Right lobe of liver (tissue), 6 donors: Measurements from ENCODE around the gene CAPN14. TPM values are rescaled to one million over a fixed set of nuclear protein-coding genes. Genes with fewer than 3 reads are reported as not detected.

ENCODE experiments used
- ATAC-seq, 4 donors: fragments of 200-7000 bp; cut with Tn5 transposase; one replicate each; pipeline ENCODE4 v1.9.1; 2020; ENCODE audit warnings: mild to moderate bottlenecking in 4 of 4, moderate library complexity in 4 of 4
- DNase-seq, 3 donors: peaks; one replicate each; pipeline ENCODE4 v3.0.0-alpha.2; 2020
- H3K27ac ChIP-seq, 3 donors: fragments of 200-600 bp; one replicate each; pipeline ENCODE4 v1.8.0; 2022
- H3K27me3 ChIP-seq, 2 donors: fragments of 200-600 bp; one replicate each; pipeline ENCODE4 v1.8.0; 2022
- H3K36me3 ChIP-seq, 4 donors: fragments of 200-600 bp; sonication (generic) in 1 of 4; one replicate each; pipeline versions ENCODE4 v1.5.1 to v1.8.0; 2017 to 2022; ENCODE audit warnings: control low read depth in 1 of 4
- H3K4me1 ChIP-seq, 4 donors: fragments of 200-600 bp; sonication (generic) in 1 of 4; one replicate each; pipeline versions ENCODE4 v1.5.1 to v1.8.0; 2017 to 2022; ENCODE audit warnings: control low read depth in 1 of 4
- H3K4me3 ChIP-seq, 3 donors: fragments of 200-600 bp; one replicate each; pipeline ENCODE4 v1.8.0; 2022
- H3K9me3 ChIP-seq, 4 donors: fragments of 200-600 bp; sonication (generic) in 1 of 4; one replicate each; pipeline versions ENCODE4 v1.5.1 to v1.8.0; 2017 to 2022; ENCODE audit warnings: control low read depth in 1 of 4
- POLR2A ChIP-seq: fragments of 450-650 bp; IDR thresholded peaks from one replicate; pipeline ENCODE4 v1.6.1; 2017; ENCODE audit warnings: antibody characterized with exemption, mild to moderate bottlenecking
- WGBS: methylation state at CpG from one replicate; pipeline ENCODE4 v1.1.6; 2018; ENCODE audit warnings: low coverage, low lambda C conversion rate; ENCODE audit not compliant: insufficient coverage; ENCODE audit errors: missing lambda C conversion rate; 5-methylcytosine and 5-hydroxymethylcytosine counted together
- intact Hi-C, 2 donors: fragments of 100-400 bp; cut with DNase I; formaldehyde crosslinking; loops; one replicate each; pipeline versions ENCODE4 v1.11.2 to v1.14.1; 2022
- small RNA-seq, 2 experiments: library from RNA; depleted of rRNA; stranded (forward); fragments of <200 nt; gene quantifications; one replicate each; pipeline ENCODE3, GENCODE V24; 2016
- total RNA-seq, 6 experiments: library from RNA; depleted of rRNA in 2 of 6; stranded (reverse); fragments of >200 nt in 2 of 6; fragmentation: NEBNext Ultra II Directional in 3 of 6; extraction: Animal tissue kit (Norgen Biotek cat#: 25700) in 3 of 6; gene quantifications; one replicate each; pipeline versions ENCODE4 v1.1.0 to v1.2.4, GENCODE V29; 2016 to 2023
- TF ChIP-seq, protein P1 (sequence below), 4 donors: fragments of 200-600 bp in 3 of 4; fragments of 450-650 bp in 1 of 4; IDR thresholded peaks; one replicate each; pipeline versions ENCODE4 v1.5.1 to v1.8.0; 2016 to 2022; ENCODE audit warnings: antibody characterized with exemption in 4 of 4, mild to moderate bottlenecking in 2 of 4
- donor health status: DM: no; HTN: yes; CAD: no.
- donor health status: DM: no; HTN: no; CAD: no.
- donor health status: DM: no; HTN: no; CAD: no.
- donor health status: DM: no; HTN: yes; CAD: no.
- donor health status: DM: no; HTN: yes; CAD: no.

The CAPN14 gene
- total RNA-seq, 6 experiments from 2014 or later, result 0.12 TPM; not detected in 5

DNA sequence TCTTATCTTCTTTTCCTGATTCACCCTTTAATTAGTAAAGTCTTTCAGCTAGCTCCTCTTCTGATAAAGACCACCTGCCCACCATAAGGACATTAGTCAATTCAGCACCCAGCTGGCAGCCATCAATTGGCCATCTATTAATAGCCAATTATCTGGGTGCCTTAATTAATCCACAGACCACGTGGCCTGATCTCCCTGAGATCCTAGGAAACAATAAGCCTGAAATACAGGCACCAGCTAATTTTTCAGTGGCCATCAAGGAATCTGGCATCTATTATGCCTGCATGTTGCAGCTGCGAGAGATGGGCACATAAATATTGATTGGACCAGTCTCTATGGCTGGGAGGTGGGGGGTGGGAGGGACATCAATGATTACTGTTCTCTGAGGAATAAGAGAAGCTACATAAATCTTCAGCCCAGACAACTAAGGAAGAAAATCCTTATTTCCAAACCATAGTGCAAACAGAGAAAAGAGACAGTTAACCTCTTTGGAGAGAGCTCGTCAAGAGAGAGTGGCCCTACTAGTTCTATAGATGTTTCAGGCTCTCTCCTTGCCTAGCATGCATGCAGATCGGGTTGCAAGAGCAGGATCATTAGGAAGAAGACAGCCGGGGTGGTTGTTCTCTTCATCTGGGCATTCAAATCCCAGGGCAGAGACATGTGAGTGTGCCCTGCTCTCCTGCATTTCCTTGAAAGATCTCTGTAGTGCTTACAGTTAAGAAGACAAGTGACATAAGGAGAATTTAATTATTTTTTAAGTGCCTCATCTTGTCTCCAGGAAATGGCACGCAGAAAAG lies 87.7 kb downstream of the CAPN14 start:
- no peak overlapping the region for H3K27ac ChIP-seq
- no peak for ATAC-seq
- H3K4me1 ChIP-seq, result no peaks in the 10 kb centered on the region
- intact Hi-C loops, result no loop called here
- H3K9me3 ChIP-seq, result no peaks in the 10 kb centered on the region
- TF ChIP-seq, protein P1, sequence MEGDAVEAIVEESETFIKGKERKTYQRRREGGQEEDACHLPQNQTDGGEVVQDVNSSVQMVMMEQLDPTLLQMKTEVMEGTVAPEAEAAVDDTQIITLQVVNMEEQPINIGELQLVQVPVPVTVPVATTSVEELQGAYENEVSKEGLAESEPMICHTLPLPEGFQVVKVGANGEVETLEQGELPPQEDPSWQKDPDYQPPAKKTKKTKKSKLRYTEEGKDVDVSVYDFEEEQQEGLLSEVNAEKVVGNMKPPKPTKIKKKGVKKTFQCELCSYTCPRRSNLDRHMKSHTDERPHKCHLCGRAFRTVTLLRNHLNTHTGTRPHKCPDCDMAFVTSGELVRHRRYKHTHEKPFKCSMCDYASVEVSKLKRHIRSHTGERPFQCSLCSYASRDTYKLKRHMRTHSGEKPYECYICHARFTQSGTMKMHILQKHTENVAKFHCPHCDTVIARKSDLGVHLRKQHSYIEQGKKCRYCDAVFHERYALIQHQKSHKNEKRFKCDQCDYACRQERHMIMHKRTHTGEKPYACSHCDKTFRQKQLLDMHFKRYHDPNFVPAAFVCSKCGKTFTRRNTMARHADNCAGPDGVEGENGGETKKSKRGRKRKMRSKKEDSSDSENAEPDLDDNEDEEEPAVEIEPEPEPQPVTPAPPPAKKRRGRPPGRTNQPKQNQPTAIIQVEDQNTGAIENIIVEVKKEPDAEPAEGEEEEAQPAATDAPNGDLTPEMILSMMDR (IDR thresholded peaks at IDR 0.05), result no peak
- no peak for TF ChIP-seq POLR2A
- WGBS, result 42% methylated on average over 6 of the region's 6 CpGs
- no peaks in the 10 kb centered on the region for H3K36me3 ChIP-seq
- H3K27me3 ChIP-seq, result no peaks in the 10 kb centered on the region
- no peak for DNase-seq
- no peak overlapping the region for H3K4me3 ChIP-seq

DNA sequence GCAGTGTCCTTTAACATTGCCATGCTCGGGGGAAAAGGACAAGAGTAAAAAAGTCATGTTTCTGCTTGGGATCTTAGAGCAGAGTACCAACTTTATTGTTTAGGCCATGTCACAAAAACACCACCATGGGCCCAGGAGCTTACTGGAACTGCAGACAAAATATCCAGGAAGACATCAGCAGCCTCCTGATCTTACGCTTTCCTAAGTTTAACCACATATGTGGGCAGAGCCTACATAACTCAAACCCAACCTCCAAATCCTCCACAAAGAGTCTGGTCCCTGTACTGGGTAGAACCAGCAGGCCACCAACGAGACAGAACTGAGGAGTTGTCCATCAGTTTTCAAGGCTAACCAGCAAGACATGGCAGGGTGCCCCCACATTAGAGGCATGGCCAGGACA lies 89.4 kb downstream of the CAPN14 start:
- no peak for ATAC-seq
- no peak for DNase-seq
- H3K9me3 ChIP-seq, result no peaks in the 10 kb centered on the region
- H3K36me3 ChIP-seq, result no peaks in the 10 kb centered on the region
- H3K27me3 ChIP-seq, result no peaks in the 10 kb centered on the region
- H3K4me3 ChIP-seq, result no peak overlapping the region
- 54% methylated on average over 3 of the region's 3 CpGs for WGBS
- H3K4me1 ChIP-seq, result no peaks in the 10 kb centered on the region
- TF ChIP-seq POLR2A, result no peak
- TF ChIP-seq, protein P1 (IDR thresholded peaks at IDR 0.05), result no peak
- intact Hi-C loops, result no loop called here
- H3K27ac ChIP-seq, result no peak overlapping the region

DNA sequence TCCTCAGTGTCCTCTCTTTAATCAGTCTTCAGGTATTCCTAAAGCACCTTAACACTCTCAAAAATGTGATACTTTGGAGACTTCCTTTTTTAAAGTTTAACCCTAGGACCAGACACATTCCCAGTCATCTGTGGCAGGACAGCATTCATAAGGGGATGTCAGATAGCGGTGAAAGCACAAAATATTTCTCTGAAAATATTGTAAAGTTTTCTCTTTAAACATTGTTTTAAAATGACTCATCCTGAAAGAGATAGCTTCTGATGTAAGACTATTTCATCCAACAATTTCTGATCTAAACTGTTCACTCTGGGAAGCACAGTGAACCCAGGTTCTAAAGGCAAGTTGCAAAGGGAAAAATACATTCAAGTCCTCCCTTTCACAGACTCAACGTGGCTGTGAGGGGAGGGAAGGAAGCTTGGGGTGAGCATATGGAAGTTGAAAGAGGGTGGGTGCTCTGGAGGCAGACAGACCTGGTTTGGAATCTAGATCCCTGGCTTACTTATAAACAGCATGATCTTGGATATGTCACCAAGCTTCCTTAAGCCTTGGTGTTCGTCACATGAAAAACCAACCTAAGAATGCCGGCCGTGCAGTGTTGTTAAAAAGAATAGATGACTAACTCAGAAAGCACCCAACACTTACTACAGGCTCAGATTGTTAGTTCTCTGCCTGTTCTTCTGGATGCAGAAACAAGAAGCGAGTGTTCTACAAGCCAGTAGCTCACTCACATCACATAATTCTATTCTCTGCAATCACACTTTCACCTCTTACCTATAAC lies 91.2 kb downstream of the CAPN14 start:
- ATAC-seq, result no peak
- H3K9me3 ChIP-seq, result no peaks in the 10 kb centered on the region
- DNase-seq, result no peak
- H3K27me3 ChIP-seq, result no peaks in the 10 kb centered on the region
- no peaks in the 10 kb centered on the region for H3K4me1 ChIP-seq
- intact Hi-C loops, result no loop called here
- TF ChIP-seq, protein P1 (IDR thresholded peaks at IDR 0.05), result no peak
- no peak for TF ChIP-seq POLR2A
- H3K27ac ChIP-seq, result no peak overlapping the region
- H3K36me3 ChIP-seq, result no peaks in the 10 kb centered on the region
- 43% methylated on average over 4 of the region's 6 CpGs for WGBS
- no peak overlapping the region for H3K4me3 ChIP-seq

DNA sequence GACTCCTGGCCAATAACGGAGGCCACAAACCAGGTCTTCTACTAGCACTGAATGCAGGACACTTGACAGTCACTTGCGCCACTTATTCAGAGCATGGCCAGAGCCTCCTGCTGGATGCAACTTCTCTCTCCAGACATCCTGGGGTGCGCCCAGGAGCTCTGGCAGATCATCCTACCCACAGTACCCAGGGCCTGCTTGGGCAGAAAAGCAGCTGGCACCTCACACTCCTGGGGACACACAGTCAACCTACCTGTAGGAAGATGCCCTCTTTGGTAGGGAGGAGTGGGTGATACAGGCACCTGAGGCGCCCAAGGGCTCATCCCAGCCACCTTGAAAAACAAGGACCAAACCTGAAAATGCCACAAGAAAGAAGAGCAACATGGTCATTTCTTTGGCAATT lies 92.4 kb downstream of the CAPN14 start:
- no peak for ATAC-seq
- DNase-seq, result no peak
- Histone ChIP-seq H3K36me3 (no peaks in the 10 kb centered on the region), H3K27me3 (no peaks in the 10 kb centered on the region), H3K27ac (no peak overlapping the region), H3K9me3 (no peaks in the 10 kb centered on the region), H3K4me3 (no peak overlapping the region), H3K4me1 (no peaks in the 10 kb centered on the region)
- TF ChIP-seq, protein P1 (IDR thresholded peaks at IDR 0.05), result no peak
- TF ChIP-seq POLR2A, result no peak
- WGBS, result 60% methylated on average over 1 of the region's 4 CpGs
- intact Hi-C loops, result no loop called here

Small RNAs within 50 kb of the gene (small RNA-seq; reads per million reads assigned to genes)
- 0 reads per million in 2 experiments for gene RNA5SP90

Other genes starting within 250 kb of the CAPN14 start
- 1 to 10 TPM in 3 of 6 experiments, under 1 TPM in 3; 0.37 to 2.8 (median 1.0) TPM for gene GALNT14, start 79.1 kb downstream of the CAPN14 start, total RNA-seq
- 10 to 100 TPM in 1 of 6 experiments, 1 to 10 TPM in 5; 4.0 to 10.6 (median 7.6) TPM for gene EHD3, start 16.6 kb upstream of the CAPN14 start, total RNA-seq
- 10 to 100 TPM; 26.7 to 62.0 (median 37.8) TPM for gene XDH, start 197.2 kb upstream of the CAPN14 start, total RNA-seq